Measurements from ENCODE around the gene NRBP1.
"Not testable (repeated sequence)": the region's sequence is repeated elsewhere in the genome, so short reads cannot be mapped to it uniquely, and the experiment has no call there.

The NRBP1 gene

GRCh38 chr2:27422958-27423357 is 5.5 kb upstream of the NRBP1 start:
- no peak for DNase-seq

GRCh38 chr2:27425039-27425438 is 3.4 kb upstream of the NRBP1 start:
- DNase-seq: not testable (repeated sequence)

GRCh38 chr2:27427863-27428212 is 593 bp upstream of the NRBP1 start:
- DNase-seq: no peak

GRCh38 chr2:27428978-27429541 is 629 bp downstream of the NRBP1 start:
- DNase-seq: peak; percentile 78 to 82

- peak; percentile 22 to 31 for DNase-seq
Measured at GRCh38 chr2:27431395-27431794, 3.0 kb downstream of the NRBP1 start.

- DNase-seq: no peak
Measured at GRCh38 chr2:27435628-27436027, 7.2 kb downstream of the NRBP1 start.

- no peak for DNase-seq
Measured at GRCh38 chr2:27441226-27441926, 12.9 kb downstream of the NRBP1 start.

- DNase-seq: peak; percentile 34 to 41
Measured at GRCh38 chr2:27441958-27442919, 13.8 kb downstream of the NRBP1 start, which contains the start of gene KRTCAP3. Gene KRTCAP3 (plus strand): TSS chr2:27442381. CDS start chr2:27442413, 32 bp downstream.

GRCh38 chr2:27442920-27443282 is 14.5 kb downstream of the NRBP1 start:
- no peak for DNase-seq

GRCh38 chr2:27445155-27445554 is 16.7 kb downstream of the NRBP1 start:
- DNase-seq: no peak

GRCh38 chr2:27445615-27446014 is 17.2 kb downstream of the NRBP1 start:
- no peak for DNase-seq

- no peak for DNase-seq
Measured at GRCh38 chr2:27446057-27446456, 17.6 kb downstream of the NRBP1 start.

- DNase-seq: no peak
Measured at GRCh38 chr2:27448381-27448780, 19.9 kb downstream of the NRBP1 start.

- no peak for DNase-seq
Measured at GRCh38 chr2:27451095-27451494, 22.7 kb downstream of the NRBP1 start.

GRCh38 chr2:27453968-27454367 is 25.5 kb downstream of the NRBP1 start:
- DNase-seq: no peak

GRCh38 chr2:27461118-27461517 is 32.7 kb downstream of the NRBP1 start:
- DNase-seq: no peak

- no peak for DNase-seq
Measured at GRCh38 chr2:27464443-27464842, 36.0 kb downstream of the NRBP1 start.

- DNase-seq: no peak
Measured at GRCh38 chr2:27471961-27472360, 43.5 kb downstream of the NRBP1 start.

GRCh38 chr2:27485496-27485895 is 57.1 kb downstream of the NRBP1 start:
- DNase-seq: no peak

GRCh38 chr2:27489118-27489497 is 60.7 kb downstream of the NRBP1 start:
- DNase-seq: no peak

GRCh38 chr2:27489498-27490397 is 61.3 kb downstream of the NRBP1 start, which contains the start of gene IFT172:
Gene IFT172 (minus strand): TSS chr2:27489743. CDS start chr2:27489653, 90 bp downstream.
- peak; percentile 99 for DNase-seq
